Activated naive CD4-positive, alpha-beta T cell treated with anti-CD3 and anti-CD28 coated beads for 36 hours (primary cell): ENCODE results near the gene FXYD2. TPM values are rescaled to one million over a fixed set of nuclear protein-coding genes. Genes with fewer than 3 reads are reported as not detected.
A peak's percentile ranks its signal among the peaks of the same experiment; 100 is the strongest.

Source experiments
- CTCF ChIA-PET: fragments of 350-600 bp; sonication (Branson Sonifier 250); formaldehyde crosslinking; loops from one replicate; lab custom pipeline; 2021; ENCODE audit warnings: antibody characterized with exemption; lab: Charles Lee
- DNase-seq: peaks from one replicate; pipeline ENCODE4 v3.0.0-alpha.2; 2020
- H3K27ac Mint-ChIP-seq: one replicate; pipeline ENCODE4 v1.8.0; 2021; ENCODE audit warnings: mild to moderate bottlenecking, mixed read lengths
- H3K27me3 Mint-ChIP-seq: one replicate; pipeline ENCODE4 v1.8.0; 2021; ENCODE audit warnings: low read depth, mixed read lengths
- H3K36me3 Mint-ChIP-seq: one replicate; pipeline ENCODE4 v1.8.0; 2021; ENCODE audit warnings: low read depth, mixed read lengths
- H3K4me1 Mint-ChIP-seq: one replicate; pipeline ENCODE4 v1.8.0; 2021; ENCODE audit warnings: low read depth, mixed read lengths
- H3K4me3 Mint-ChIP-seq: one replicate; pipeline ENCODE4 v1.8.0; 2021; ENCODE audit warnings: mild to moderate bottlenecking, moderate library complexity, mixed read lengths
- H3K9me3 Mint-ChIP-seq: one replicate; pipeline ENCODE4 v1.8.0; 2021; ENCODE audit warnings: mixed read lengths
- intact Hi-C: fragments of 100-400 bp; cut with micrococcal nuclease; formaldehyde crosslinking; loops from one replicate; pipeline ENCODE4 v1.15.1; 2023
- total RNA-seq, 2 experiments: library from RNA; stranded (reverse); gene quantifications; one replicate each; pipeline ENCODE4 v1.2.3, GENCODE V29; 2021

Gene FXYD2
- total RNA-seq, 2 experiments from 2014 or later: 1.1 TPM; not detected in 1

GRCh38 chr11:117799634-117800033 lies 24.9 kb downstream of the FXYD2 start:
- H3K27ac Mint-ChIP-seq: no peak overlapping the region

GRCh38 chr11:117796872-117797529 lies 27.5 kb downstream of the FXYD2 start, which contains the start of gene DSCAML1:
Gene DSCAML1, minus strand, starts transcription at chr11:117797216. Its CDS starts 137 bp downstream, at chr11:117797079.
- no peaks in the 10 kb centered on the region for H3K9me3 Mint-ChIP-seq
- peaks cover 15% of the 10 kb centered on the region for H3K4me1 Mint-ChIP-seq
- no peak within 1 kb of the TSS for H3K27ac Mint-ChIP-seq
- CTCF ChIA-PET: interaction anchor here (1.4 to 2.7 kb wide), 2 partner anchors 11 to 12 kb away, joined by 6 to 15 read pairs; no protein-coding TSS in a partner anchor
- peak; percentile 32 for DNase-seq
- no peaks in the 10 kb centered on the region for H3K36me3 Mint-ChIP-seq
- H3K4me3 Mint-ChIP-seq: peak within 1 kb of the TSS; percentile 43
- intact Hi-C loops: no loop called here
- H3K27me3 Mint-ChIP-seq: peaks cover 45% of the 10 kb centered on the region

More at GRCh38 chr11:117799634-117800033, 24.9 kb downstream of the FXYD2 start:
- Mint-ChIP-seq H3K4me1 (peaks cover 15% of the 10 kb centered on the region), H3K27me3 (peaks cover 25% of the 10 kb centered on the region), H3K36me3 (no peaks in the 10 kb centered on the region), H3K4me3 (no peak overlapping the region), H3K9me3 (no peaks in the 10 kb centered on the region)
- CTCF ChIA-PET: interaction anchor here (1.5 to 2.7 kb wide), 2 partner anchors 8 to 43 kb away, joined by 3 to 15 read pairs; no protein-coding TSS in a partner anchor
- no peak for DNase-seq
- intact Hi-C loops: no loop called here

GRCh38 chr11:117796456-117796871 lies 28.1 kb downstream of the FXYD2 start:
- H3K27me3 Mint-ChIP-seq: peaks cover 49% of the 10 kb centered on the region
- CTCF ChIA-PET: interaction anchor here (1.0 kb wide), 1 partner anchor 256 kb away, joined by 3 read pairs; no protein-coding TSS in a partner anchor
- no peak overlapping the region for H3K4me3 Mint-ChIP-seq
- intact Hi-C loops: no loop called here
- H3K9me3 Mint-ChIP-seq: no peaks in the 10 kb centered on the region
- peaks cover 15% of the 10 kb centered on the region for H3K4me1 Mint-ChIP-seq
- H3K27ac Mint-ChIP-seq: no peak overlapping the region
- no peaks in the 10 kb centered on the region for H3K36me3 Mint-ChIP-seq
- no peak for DNase-seq

GRCh38 chr11:117795638-117796455 lies 28.7 kb downstream of the FXYD2 start:
- peaks cover 51% of the 10 kb centered on the region for H3K27me3 Mint-ChIP-seq
- H3K4me1 Mint-ChIP-seq: peaks cover 15% of the 10 kb centered on the region
- no peaks in the 10 kb centered on the region for H3K36me3 Mint-ChIP-seq
- no peak for DNase-seq
- H3K4me3 Mint-ChIP-seq: peak overlapping the region; percentile 43
- H3K9me3 Mint-ChIP-seq: no peaks in the 10 kb centered on the region
- intact Hi-C loops: no loop called here
- CTCF ChIA-PET: interaction anchor here (1.0 kb wide), 1 partner anchor 257 kb away, joined by 3 read pairs; no protein-coding TSS in a partner anchor
- H3K27ac Mint-ChIP-seq: no peak overlapping the region

GRCh38 chr11:117794772-117795629 lies 29.5 kb downstream of the FXYD2 start:
- no peaks in the 10 kb centered on the region for H3K36me3 Mint-ChIP-seq
- H3K4me3 Mint-ChIP-seq: no peak overlapping the region
- intact Hi-C loops: no loop called here

GRCh38 chr11:117794135-117794534 lies 30.4 kb downstream of the FXYD2 start:
- peaks cover 55% of the 10 kb centered on the region for H3K27me3 Mint-ChIP-seq
- no peak overlapping the region for H3K4me3 Mint-ChIP-seq
- peaks cover 15% of the 10 kb centered on the region for H3K4me1 Mint-ChIP-seq
- intact Hi-C loops: no loop called here
- no peak overlapping the region for H3K27ac Mint-ChIP-seq
- DNase-seq: no peak
- no peaks in the 10 kb centered on the region for H3K36me3 Mint-ChIP-seq
- H3K9me3 Mint-ChIP-seq: no peaks in the 10 kb centered on the region
- CTCF ChIA-PET: no interaction called here

More at GRCh38 chr11:117794772-117795629, 29.5 kb downstream of the FXYD2 start:
- H3K27ac Mint-ChIP-seq: no peak overlapping the region
- CTCF ChIA-PET: interaction anchor here (0.7 to 1.0 kb wide), 2 partner anchors 12 to 258 kb away, joined by 3 read pairs; no protein-coding TSS in a partner anchor
- no peak for DNase-seq
- H3K4me1 Mint-ChIP-seq: peaks cover 15% of the 10 kb centered on the region
- no peaks in the 10 kb centered on the region for H3K9me3 Mint-ChIP-seq
- H3K27me3 Mint-ChIP-seq: peaks cover 55% of the 10 kb centered on the region

- no peak for DNase-seq
- Mint-ChIP-seq H3K27me3 (peaks cover 51% of the 10 kb centered on the region), H3K27ac (no peak overlapping the region), H3K36me3 (no peaks in the 10 kb centered on the region), H3K9me3 (no peaks in the 10 kb centered on the region), H3K4me3 (no peak overlapping the region), H3K4me1 (peaks cover 15% of the 10 kb centered on the region)
- intact Hi-C loops: no loop called here
- CTCF ChIA-PET: interaction anchor here (1.1 kb wide), 1 partner anchor 14 kb away, joined by 3 read pairs; no protein-coding TSS in a partner anchor
Observed at GRCh38 chr11:117793583-117793982, 31.0 kb downstream of the FXYD2 start.

- CTCF ChIA-PET: interaction anchor here (1.1 kb wide), 1 partner anchor 15 kb away, joined by 3 read pairs; no protein-coding TSS in a partner anchor
- H3K27me3 Mint-ChIP-seq: peaks cover 48% of the 10 kb centered on the region
- H3K4me3 Mint-ChIP-seq: no peak overlapping the region
- no peaks in the 10 kb centered on the region for H3K9me3 Mint-ChIP-seq
- peaks cover 15% of the 10 kb centered on the region for H3K4me1 Mint-ChIP-seq
- DNase-seq: no peak
- no peak overlapping the region for H3K27ac Mint-ChIP-seq
- intact Hi-C loops: no loop called here
- no peaks in the 10 kb centered on the region for H3K36me3 Mint-ChIP-seq
Observed at GRCh38 chr11:117792992-117793391, 31.6 kb downstream of the FXYD2 start.

- no peaks in the 10 kb centered on the region for H3K9me3 Mint-ChIP-seq
- H3K27me3 Mint-ChIP-seq: peaks cover 43% of the 10 kb centered on the region
- H3K4me3 Mint-ChIP-seq: no peak overlapping the region
- no peaks in the 10 kb centered on the region for H3K36me3 Mint-ChIP-seq
- CTCF ChIA-PET: interaction anchor here (1.0 to 1.1 kb wide), 3 partner anchors 15 to 16 kb away, joined by 3 to 4 read pairs (median 3); no protein-coding TSS in a partner anchor
- no peak overlapping the region for H3K27ac Mint-ChIP-seq
- peaks cover 11% of the 10 kb centered on the region for H3K4me1 Mint-ChIP-seq
- intact Hi-C loops: no loop called here
- no peak for DNase-seq
Observed at GRCh38 chr11:117792241-117792640, 32.3 kb downstream of the FXYD2 start.

- H3K9me3 Mint-ChIP-seq: no peaks in the 10 kb centered on the region
- CTCF ChIA-PET: no interaction called here
- no peak overlapping the region for H3K4me3 Mint-ChIP-seq
- H3K4me1 Mint-ChIP-seq: peaks cover 3% of the 10 kb centered on the region
- DNase-seq: no peak
- H3K27ac Mint-ChIP-seq: no peak overlapping the region
- intact Hi-C loops: no loop called here
- H3K27me3 Mint-ChIP-seq: peaks cover 37% of the 10 kb centered on the region
- H3K36me3 Mint-ChIP-seq: no peaks in the 10 kb centered on the region
Observed at GRCh38 chr11:117790279-117790678, 34.3 kb downstream of the FXYD2 start.

- Mint-ChIP-seq H3K9me3 (no peaks in the 10 kb centered on the region), H3K36me3 (no peaks in the 10 kb centered on the region), H3K4me3 (no peak overlapping the region), H3K27ac (no peak overlapping the region), H3K4me1 (no peaks in the 10 kb centered on the region), H3K27me3 (peaks cover 30% of the 10 kb centered on the region)
- CTCF ChIA-PET: interaction anchor here (1.4 kb wide), 1 partner anchor 18 kb away, joined by 3 read pairs; no protein-coding TSS in a partner anchor
- intact Hi-C loops: no loop called here
- no peak for DNase-seq
Observed at GRCh38 chr11:117789241-117789640, 35.3 kb downstream of the FXYD2 start.
